Choroid plexus epithelial cell (primary cell): ENCODE data around the gene HSPB2.
A peak's percentile ranks its signal among the peaks of the same experiment; 100 is the strongest.
"Not testable (repeated sequence)": the region's sequence is repeated elsewhere in the genome, so short reads cannot be mapped to it uniquely, and the experiment has no call there.

ENCODE experiments used
- DNase-seq: peaks from one replicate; pipeline ENCODE4 v3.0.0-alpha.2; 2010; ENCODE audit warnings: low read depth
- H3K4me3 ChIP-seq: 2 replicates; pipeline ENCODE4 v1.5.1; 2011; ENCODE audit warnings: low read depth, mild to moderate bottlenecking, control low read depth, low read length, moderate library complexity
- CTCF ChIP-seq: conservative IDR thresholded peaks from 2 replicates; pipeline ENCODE4 v1.5.1; 2011; ENCODE audit warnings: low read depth, mild to moderate bottlenecking, control low read depth, inconsistent platforms, low read length, moderate library complexity

The HSPB2 gene

GRCh38 chr11:111930472-111930871 lies 17.9 kb downstream of the HSPB2 start:
- DNase-seq, result no peak
- no peak overlapping the region for H3K4me3 ChIP-seq
- TF ChIP-seq CTCF, result no peak

DNA sequence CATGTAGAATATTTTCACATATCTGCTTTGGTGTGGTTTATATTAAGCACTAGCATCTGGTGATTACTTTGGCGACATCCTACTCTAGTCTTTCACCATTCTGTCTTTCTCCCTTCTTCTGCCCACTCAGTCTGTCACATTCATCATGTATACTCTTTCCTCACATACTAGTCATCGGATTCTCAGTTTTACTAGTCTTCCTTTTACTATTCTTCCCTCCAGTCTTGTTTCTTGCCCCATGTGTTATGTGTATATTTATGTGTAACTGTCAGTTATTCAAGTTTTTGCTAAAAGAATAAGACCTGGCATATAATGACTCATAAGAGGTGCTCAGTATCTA lies 20.0 kb downstream of the HSPB2 start:
- no peak overlapping the region for H3K4me3 ChIP-seq
- TF ChIP-seq CTCF, result no peak
- no peak for DNase-seq

DNA sequence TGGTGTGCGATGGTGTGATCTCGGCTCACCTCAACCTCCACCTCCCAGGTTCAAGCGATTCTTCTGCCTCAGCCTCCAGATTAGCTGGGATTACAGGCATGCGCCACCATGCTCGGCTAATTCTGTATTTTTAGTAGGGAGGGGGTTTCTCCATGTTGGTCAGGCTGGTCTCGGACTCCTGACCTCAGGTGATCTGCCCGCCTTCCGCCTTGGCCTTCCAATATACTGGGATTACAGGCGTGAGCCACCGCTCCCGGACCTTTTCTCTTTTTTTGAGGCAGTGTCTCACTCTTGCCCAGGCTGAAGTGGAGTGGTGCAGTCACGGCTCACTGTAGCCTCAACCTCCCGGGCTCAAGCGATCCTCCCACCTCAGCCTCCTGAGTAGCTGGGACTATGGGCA lies 20.6 kb downstream of the HSPB2 start:
- not testable (repeated sequence) for DNase-seq, H3K4me3 ChIP-seq

DNA sequence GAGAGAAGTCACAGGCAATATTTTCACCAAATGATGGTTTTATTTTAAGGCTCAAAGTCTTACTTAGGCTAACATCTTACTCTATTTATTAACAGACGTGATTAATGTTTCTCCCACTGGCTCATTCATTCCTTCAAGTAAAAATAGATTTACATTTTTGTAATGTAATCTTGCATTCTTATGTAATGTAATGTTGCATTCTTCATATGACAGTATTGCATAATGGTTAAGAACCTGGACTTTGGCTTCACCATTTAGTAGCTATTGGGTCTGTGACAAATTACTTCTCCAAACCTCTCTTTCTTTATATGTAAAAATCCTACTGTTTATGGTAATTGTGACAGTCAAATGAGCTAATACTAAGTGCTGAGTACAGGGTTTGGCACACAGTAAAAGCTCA lies 21.3 kb downstream of the HSPB2 start:
- no peak for TF ChIP-seq CTCF
- DNase-seq, result peak; percentile 46
- H3K4me3 ChIP-seq, result no peak overlapping the region

DNA sequence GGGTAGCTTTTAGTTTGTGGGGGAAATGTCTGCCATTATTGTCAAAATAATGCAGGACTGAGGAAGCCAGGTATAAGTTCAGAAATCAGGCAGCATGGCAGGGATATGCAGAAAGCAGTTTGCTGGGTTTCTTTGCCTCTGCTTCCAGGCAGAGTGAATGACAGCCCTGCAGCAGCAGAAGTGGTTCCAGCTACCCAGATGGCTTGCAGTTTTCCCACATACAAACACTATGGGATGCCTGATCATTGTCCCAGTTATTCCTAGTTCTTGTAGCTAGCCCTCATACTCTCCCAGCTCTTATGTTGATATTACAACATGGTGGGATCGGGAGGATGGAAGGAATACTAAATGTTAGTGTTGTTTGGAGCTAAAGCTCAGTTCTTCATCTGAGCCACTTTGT lies 21.8 kb downstream of the HSPB2 start:
- no peak for DNase-seq
- no peak overlapping the region for H3K4me3 ChIP-seq
- no peak for TF ChIP-seq CTCF

DNA sequence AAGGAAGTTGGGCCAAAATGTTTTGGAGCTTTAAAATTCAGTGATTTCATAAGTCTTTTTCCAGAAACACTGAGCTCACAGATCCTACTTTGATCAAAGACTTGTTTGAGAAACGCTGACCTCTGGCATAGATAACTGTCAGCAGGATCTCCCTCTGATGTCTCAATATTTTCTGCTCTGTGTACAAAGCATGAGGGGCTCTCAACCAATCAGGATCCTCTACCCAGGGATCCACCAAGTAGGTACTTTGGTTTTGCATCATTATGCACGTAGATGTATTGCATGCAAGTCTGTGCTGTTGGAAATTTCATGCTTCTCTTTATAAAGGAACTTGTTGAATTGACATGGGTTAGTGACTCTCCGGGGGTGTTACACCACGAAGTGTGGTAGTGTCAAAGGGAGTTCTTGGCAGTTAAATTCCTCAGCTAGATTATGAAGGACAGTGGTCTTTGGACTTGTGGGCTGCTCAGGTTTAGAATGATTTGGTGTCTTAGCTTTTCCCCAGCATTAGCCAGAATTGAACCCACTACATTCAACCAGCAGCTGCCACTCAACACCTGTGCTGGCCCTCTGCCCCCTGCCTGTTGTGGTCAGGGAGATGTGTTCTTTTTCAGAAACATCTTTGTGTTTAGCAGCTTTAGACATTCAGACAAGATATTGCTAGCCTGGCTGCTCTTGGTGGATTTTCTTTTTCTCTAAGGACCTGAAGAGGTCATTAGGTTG lies 22.9 kb downstream of the HSPB2 start:
- TF ChIP-seq CTCF, result no peak
- peak; percentile 84 for DNase-seq
- no peak overlapping the region for H3K4me3 ChIP-seq

- DNase-seq, result no peak
- TF ChIP-seq CTCF, result no peak
- peak overlapping the region; percentile 71 for H3K4me3 ChIP-seq
Observed at GRCh38 chr11:111936040-111936540, 23.6 kb downstream of the HSPB2 start.
